Activated CD4-positive, CD25-positive, alpha-beta regulatory T cell treated with anti-CD3 and anti-CD28 coated beads, Interleukin-2, amount 50 U/mL, for 24 hours (primary cell): ENCODE data around the gene MAP3K15.

Experiments used
- ATAC-seq, 2 donors: fragments of 150-1000 bp; cut with Tn5 transposase; one replicate each; pipeline ENCODE4 v1.10.0; 2021; ENCODE audit warnings: mild to moderate bottlenecking in 1 of 2, moderate library complexity in 1 of 2

Gene MAP3K15

GRCh38 chrX:19343535-19344408 is 171.5 kb downstream of the MAP3K15 start, which contains the start of gene PDHA1:
PDHA1 (plus strand) TSS chrX:19343927; CDS start chrX:19344038, 111 bp downstream.
- ATAC-seq = peak; percentile 97 to 98

GRCh38 chrX:19343085-19343534 is 172.2 kb downstream of the MAP3K15 start:
- no peak for ATAC-seq

- ATAC-seq = no peak
Measured at GRCh38 chrX:19342331-19342906, 172.9 kb downstream of the MAP3K15 start.

GRCh38 chrX:19334945-19335626 is 180.2 kb downstream of the MAP3K15 start:
- no peak for ATAC-seq

- ATAC-seq = no peak
Measured at GRCh38 chrX:19332983-19333382, 182.3 kb downstream of the MAP3K15 start.

- ATAC-seq = no peak
Measured at GRCh38 chrX:19331831-19332230, 183.5 kb downstream of the MAP3K15 start.

GRCh38 chrX:19326567-19326966 is 188.7 kb downstream of the MAP3K15 start:
- ATAC-seq = no peak
